ENCODE measurements around the gene MACO1. TPM values are rescaled to one million over a fixed set of nuclear protein-coding genes. Genes with fewer than 3 reads are reported as not detected.

Gene MACO1
- total and polyA plus RNA-seq, 4 donors: 15.3 to 23.2 (median 20.6) TPM

DNA sequence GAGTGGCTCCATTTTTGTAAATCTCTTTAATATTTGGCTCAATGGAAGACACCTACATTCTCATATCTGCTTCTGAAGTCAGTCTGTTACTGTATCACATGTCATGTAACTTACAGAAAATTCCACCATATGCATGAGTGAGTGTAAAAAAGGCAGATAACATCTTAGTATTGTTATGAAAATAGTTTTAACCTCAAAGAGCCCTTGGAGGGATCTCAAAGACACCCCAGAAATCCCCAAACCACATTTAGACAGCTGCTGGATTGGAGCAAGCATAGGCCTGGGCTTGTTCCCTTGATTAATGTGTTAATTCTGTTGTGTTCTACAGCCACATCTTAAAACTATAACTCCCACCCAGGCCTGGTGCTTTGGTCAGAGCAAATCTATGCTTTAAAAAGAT is 16.9 kb downstream of the MACO1 start:
- TF ChIP-seq, protein P1, sequence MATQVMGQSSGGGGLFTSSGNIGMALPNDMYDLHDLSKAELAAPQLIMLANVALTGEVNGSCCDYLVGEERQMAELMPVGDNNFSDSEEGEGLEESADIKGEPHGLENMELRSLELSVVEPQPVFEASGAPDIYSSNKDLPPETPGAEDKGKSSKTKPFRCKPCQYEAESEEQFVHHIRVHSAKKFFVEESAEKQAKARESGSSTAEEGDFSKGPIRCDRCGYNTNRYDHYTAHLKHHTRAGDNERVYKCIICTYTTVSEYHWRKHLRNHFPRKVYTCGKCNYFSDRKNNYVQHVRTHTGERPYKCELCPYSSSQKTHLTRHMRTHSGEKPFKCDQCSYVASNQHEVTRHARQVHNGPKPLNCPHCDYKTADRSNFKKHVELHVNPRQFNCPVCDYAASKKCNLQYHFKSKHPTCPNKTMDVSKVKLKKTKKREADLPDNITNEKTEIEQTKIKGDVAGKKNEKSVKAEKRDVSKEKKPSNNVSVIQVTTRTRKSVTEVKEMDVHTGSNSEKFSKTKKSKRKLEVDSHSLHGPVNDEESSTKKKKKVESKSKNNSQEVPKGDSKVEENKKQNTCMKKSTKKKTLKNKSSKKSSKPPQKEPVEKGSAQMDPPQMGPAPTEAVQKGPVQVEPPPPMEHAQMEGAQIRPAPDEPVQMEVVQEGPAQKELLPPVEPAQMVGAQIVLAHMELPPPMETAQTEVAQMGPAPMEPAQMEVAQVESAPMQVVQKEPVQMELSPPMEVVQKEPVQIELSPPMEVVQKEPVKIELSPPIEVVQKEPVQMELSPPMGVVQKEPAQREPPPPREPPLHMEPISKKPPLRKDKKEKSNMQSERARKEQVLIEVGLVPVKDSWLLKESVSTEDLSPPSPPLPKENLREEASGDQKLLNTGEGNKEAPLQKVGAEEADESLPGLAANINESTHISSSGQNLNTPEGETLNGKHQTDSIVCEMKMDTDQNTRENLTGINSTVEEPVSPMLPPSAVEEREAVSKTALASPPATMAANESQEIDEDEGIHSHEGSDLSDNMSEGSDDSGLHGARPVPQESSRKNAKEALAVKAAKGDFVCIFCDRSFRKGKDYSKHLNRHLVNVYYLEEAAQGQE (IDR thresholded peaks at IDR 0.05): no peak
- TF ChIP-seq FOXA1 (IDR thresholded peaks at IDR 0.05) (no peak), RAD21 (IDR thresholded peaks at IDR 0.05) (no peak), NR2F2 (IDR thresholded peaks at IDR 0.05) (no peak)
- TF ChIP-seq, protein P2, sequence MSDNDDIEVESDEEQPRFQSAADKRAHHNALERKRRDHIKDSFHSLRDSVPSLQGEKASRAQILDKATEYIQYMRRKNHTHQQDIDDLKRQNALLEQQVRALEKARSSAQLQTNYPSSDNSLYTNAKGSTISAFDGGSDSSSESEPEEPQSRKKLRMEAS (IDR thresholded peaks at IDR 0.05): no peak
- no peak for DNase-seq (ENCODE audit: low spot score)
- H3K27me3 ChIP-seq (ENCODE audit: control insufficient read depth in 4 of 4, insufficient read depth in 4 of 4, low read length in 3 of 4): no peaks in the 10 kb centered on the region
- no peaks in the 10 kb centered on the region for H3K9me3 ChIP-seq (ENCODE audit: control insufficient read depth in 4 of 4, low read length in 3 of 4)
- no peak overlapping the region for H3K27ac ChIP-seq (ENCODE audit: low read depth in 1 of 2, low read length in 2 of 2)
- H3K4me1 ChIP-seq (ENCODE audit: control insufficient read depth in 4 of 4, insufficient read depth in 4 of 4, low read length in 3 of 4): no peaks in the 10 kb centered on the region
- peaks cover 3 to 12% (median 7%) of the 10 kb centered on the region in 4 donors for H3K36me3 ChIP-seq (ENCODE audit: control insufficient read depth in 4 of 4, insufficient read depth in 3 of 4, low read depth in 1 of 4, low read length in 3 of 4)
- no peak overlapping the region for H3K9ac ChIP-seq (ENCODE audit: low read depth in 1 of 2, low read length in 2 of 2)
- H3K4me3 ChIP-seq (ENCODE audit: low read depth in 1 of 3, low read length in 3 of 3): no peak overlapping the region

- Histone ChIP-seq H3K4me3 (ENCODE audit: low read depth in 1 of 3, low read length in 3 of 3) (no peak overlapping the region), H3K9me3 (ENCODE audit: control insufficient read depth in 4 of 4, low read length in 3 of 4) (no peaks in the 10 kb centered on the region), H3K4me1 (ENCODE audit: control insufficient read depth in 4 of 4, insufficient read depth in 4 of 4, low read length in 3 of 4) (peaks cover 0 to 11% (median 7%) of the 10 kb centered on the region in 4 donors), H3K27me3 (ENCODE audit: control insufficient read depth in 4 of 4, insufficient read depth in 4 of 4, low read length in 3 of 4) (no peaks in the 10 kb centered on the region), H3K36me3 (ENCODE audit: control insufficient read depth in 4 of 4, insufficient read depth in 3 of 4, low read depth in 1 of 4, low read length in 3 of 4) (peaks cover 3 to 12% (median 7%) of the 10 kb centered on the region in 4 donors), H3K9ac (ENCODE audit: low read depth in 1 of 2, low read length in 2 of 2) (no peak overlapping the region), H3K27ac (ENCODE audit: low read depth in 1 of 2, low read length in 2 of 2) (no peak overlapping the region)
- TF ChIP-seq YY1 (IDR thresholded peaks at IDR 0.05) (no peak), RXRA (IDR thresholded peaks at IDR 0.05) (no peak), FOXA1 (IDR thresholded peaks at IDR 0.05) (no peak), HNF4A (conservative IDR thresholded peaks at IDR 0.05) (no peak), RAD21 (IDR thresholded peaks at IDR 0.05) (no peak), NR2F2 (IDR thresholded peaks at IDR 0.05) (no peak), FOXA2 (IDR thresholded peaks at IDR 0.05) (no peak), HNF4G (IDR thresholded peaks at IDR 0.05) (no peak), TAF1 (conservative IDR thresholded peaks at IDR 0.05) (no peak), SP1 (IDR thresholded peaks at IDR 0.05) (no peak)
- TF ChIP-seq, protein P1 (IDR thresholded peaks at IDR 0.05): no peak
- TF ChIP-seq, protein P3, sequence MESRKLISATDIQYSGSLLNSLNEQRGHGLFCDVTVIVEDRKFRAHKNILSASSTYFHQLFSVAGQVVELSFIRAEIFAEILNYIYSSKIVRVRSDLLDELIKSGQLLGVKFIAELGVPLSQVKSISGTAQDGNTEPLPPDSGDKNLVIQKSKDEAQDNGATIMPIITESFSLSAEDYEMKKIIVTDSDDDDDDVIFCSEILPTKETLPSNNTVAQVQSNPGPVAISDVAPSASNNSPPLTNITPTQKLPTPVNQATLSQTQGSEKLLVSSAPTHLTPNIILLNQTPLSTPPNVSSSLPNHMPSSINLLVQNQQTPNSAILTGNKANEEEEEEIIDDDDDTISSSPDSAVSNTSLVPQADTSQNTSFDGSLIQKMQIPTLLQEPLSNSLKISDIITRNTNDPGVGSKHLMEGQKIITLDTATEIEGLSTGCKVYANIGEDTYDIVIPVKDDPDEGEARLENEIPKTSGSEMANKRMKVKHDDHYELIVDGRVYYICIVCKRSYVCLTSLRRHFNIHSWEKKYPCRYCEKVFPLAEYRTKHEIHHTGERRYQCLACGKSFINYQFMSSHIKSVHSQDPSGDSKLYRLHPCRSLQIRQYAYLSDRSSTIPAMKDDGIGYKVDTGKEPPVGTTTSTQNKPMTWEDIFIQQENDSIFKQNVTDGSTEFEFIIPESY (IDR thresholded peaks at IDR 0.05): no peak
- TF ChIP-seq, protein P4, sequence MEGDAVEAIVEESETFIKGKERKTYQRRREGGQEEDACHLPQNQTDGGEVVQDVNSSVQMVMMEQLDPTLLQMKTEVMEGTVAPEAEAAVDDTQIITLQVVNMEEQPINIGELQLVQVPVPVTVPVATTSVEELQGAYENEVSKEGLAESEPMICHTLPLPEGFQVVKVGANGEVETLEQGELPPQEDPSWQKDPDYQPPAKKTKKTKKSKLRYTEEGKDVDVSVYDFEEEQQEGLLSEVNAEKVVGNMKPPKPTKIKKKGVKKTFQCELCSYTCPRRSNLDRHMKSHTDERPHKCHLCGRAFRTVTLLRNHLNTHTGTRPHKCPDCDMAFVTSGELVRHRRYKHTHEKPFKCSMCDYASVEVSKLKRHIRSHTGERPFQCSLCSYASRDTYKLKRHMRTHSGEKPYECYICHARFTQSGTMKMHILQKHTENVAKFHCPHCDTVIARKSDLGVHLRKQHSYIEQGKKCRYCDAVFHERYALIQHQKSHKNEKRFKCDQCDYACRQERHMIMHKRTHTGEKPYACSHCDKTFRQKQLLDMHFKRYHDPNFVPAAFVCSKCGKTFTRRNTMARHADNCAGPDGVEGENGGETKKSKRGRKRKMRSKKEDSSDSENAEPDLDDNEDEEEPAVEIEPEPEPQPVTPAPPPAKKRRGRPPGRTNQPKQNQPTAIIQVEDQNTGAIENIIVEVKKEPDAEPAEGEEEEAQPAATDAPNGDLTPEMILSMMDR (IDR thresholded peaks at IDR 0.05; ENCODE audit: low read depth, low read length, missing input control): no peak
- TF ChIP-seq, protein P2 (IDR thresholded peaks at IDR 0.05): no peak
- no peak for DNase-seq (ENCODE audit: low spot score)
- over 99% methylated on average over 2 of the region's 2 CpGs for WGBS
These were observed 20.2 kb downstream of the MACO1 start for GRCh38 chr1:25450891-25451290.
